ENCODE data around the gene CXorf58.
A peak's percentile ranks its signal among the peaks of the same experiment; 100 is the strongest.

The CXorf58 gene

GRCh38 chrX:23896981-23897380, 10.8 kb upstream of the CXorf58 start:
- intact Hi-C loops (cut with DNase I), result no loop called here

GRCh38 chrX:23898412-23898959, 9.3 kb upstream of the CXorf58 start:
- no peak for DNase-seq
- intact Hi-C loops (cut with DNase I), result no loop called here

More at GRCh38 chrX:23896981-23897380, 10.8 kb upstream of the CXorf58 start:
- DNase-seq, result no peak

- intact Hi-C loops (cut with DNase I), result loop anchor here (10.0 kb wide), 1 partner anchor 154 kb away; the partner anchor contains the start of gene EIF2S3
- no peak for DNase-seq
These were observed 7.5 kb upstream of the CXorf58 start for GRCh38 chrX:23900220-23900797.

GRCh38 chrX:23901060-23901459, 6.7 kb upstream of the CXorf58 start:
- DNase-seq, result no peak
- intact Hi-C loops (cut with DNase I), result loop anchor here (10.0 kb wide), 1 partner anchor 154 kb away; the partner anchor contains the start of gene EIF2S3

GRCh38 chrX:23901805-23902204, 6.0 kb upstream of the CXorf58 start:
- intact Hi-C loops (cut with DNase I), result loop anchor here (1.0 to 10.0 kb wide), 2 partner anchors 120 to 153 kb away; partner anchors contain the start of gene EIF2S3
- DNase-seq, result peak in 32 of 42 donors; percentile 13 to 80 (median 47)

- intact Hi-C loops (cut with DNase I), result loop anchor here (1.0 to 10.0 kb wide), 2 partner anchors 120 to 152 kb away; partner anchors contain the start of gene EIF2S3
- peak in 2 of 42 donors; percentile 13 to 54 for DNase-seq
These were observed 5.4 kb upstream of the CXorf58 start for GRCh38 chrX:23902419-23902818.

- intact Hi-C loops (cut with DNase I), result loop anchor here (10.0 kb wide), 1 partner anchor 151 kb away; the partner anchor contains the start of gene EIF2S3
- no peak for DNase-seq
These were observed 3.7 kb upstream of the CXorf58 start for GRCh38 chrX:23904096-23904495.

GRCh38 chrX:23907111-23907497, 702 bp upstream of the CXorf58 start:
- intact Hi-C loops (cut with DNase I), result loop anchor here (5.0 to 10.0 kb wide), 4 partner anchors 120 to 245 kb away; partner anchors contain the start of genes EIF2S3 and KLHL15
- peak in 2 of 42 donors; percentile 5 to 10 for DNase-seq

- no peak for DNase-seq
- intact Hi-C loops (cut with DNase I), result loop anchor here (5.0 to 10.0 kb wide), 4 partner anchors 119 to 244 kb away; partner anchors contain the start of genes EIF2S3 and KLHL15
These were observed 606 bp downstream of the CXorf58 start for GRCh38 chrX:23908219-23909004.

- intact Hi-C loops (cut with DNase I), result no loop called here
- DNase-seq, result no peak
These were observed 3.5 kb downstream of the CXorf58 start for GRCh38 chrX:23911126-23911835.

- intact Hi-C loops (cut with DNase I), result no loop called here
- no peak for DNase-seq
These were observed 11.3 kb downstream of the CXorf58 start for GRCh38 chrX:23919148-23919547.

- intact Hi-C loops (cut with DNase I), result no loop called here
- no peak for DNase-seq
These were observed 12.0 kb downstream of the CXorf58 start for GRCh38 chrX:23919706-23920320.

- DNase-seq, result no peak
- intact Hi-C loops (cut with DNase I), result no loop called here
These were observed 18.2 kb downstream of the CXorf58 start for GRCh38 chrX:23926015-23926414.

- intact Hi-C loops (cut with DNase I), result no loop called here
These were observed 23.2 kb downstream of the CXorf58 start for GRCh38 chrX:23930894-23931604.

GRCh38 chrX:23932046-23932445, 24.2 kb downstream of the CXorf58 start:
- DNase-seq, result no peak
- intact Hi-C loops (cut with DNase I), result no loop called here

More at GRCh38 chrX:23930894-23931604, 23.2 kb downstream of the CXorf58 start:
- DNase-seq, result no peak

GRCh38 chrX:23935106-23935505, 27.3 kb downstream of the CXorf58 start:
- intact Hi-C loops (cut with DNase I), result no loop called here
- no peak for DNase-seq

- intact Hi-C loops (cut with DNase I), result no loop called here
- no peak for DNase-seq
These were observed 28.4 kb downstream of the CXorf58 start for GRCh38 chrX:23936180-23936579.

- intact Hi-C loops (cut with DNase I), result no loop called here
- no peak for DNase-seq
These were observed 29.3 kb downstream of the CXorf58 start for GRCh38 chrX:23937100-23937499.
